ENCODE results near the gene NTSR1.

The NTSR1 gene

DNA sequence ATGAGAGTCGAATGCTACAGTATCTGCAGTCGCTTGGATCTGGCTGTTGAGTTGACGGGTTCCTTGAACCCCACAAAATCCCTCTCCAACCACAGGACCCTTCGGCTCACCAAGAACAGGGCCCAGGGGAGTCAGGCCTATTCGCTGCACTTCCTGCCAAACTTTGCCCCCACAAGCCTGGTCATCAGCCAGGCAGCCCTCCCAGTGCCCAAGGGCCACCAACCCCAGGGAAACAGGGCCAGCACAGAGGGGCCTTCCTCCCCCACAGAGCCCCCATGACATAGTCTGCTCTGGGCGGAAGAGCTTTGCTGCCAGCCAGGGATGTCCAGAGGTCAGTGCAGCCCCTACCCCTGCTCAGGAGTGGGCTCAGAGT, 53.1 kb downstream of the NTSR1 start:
- no peak for DNase-seq

DNA sequence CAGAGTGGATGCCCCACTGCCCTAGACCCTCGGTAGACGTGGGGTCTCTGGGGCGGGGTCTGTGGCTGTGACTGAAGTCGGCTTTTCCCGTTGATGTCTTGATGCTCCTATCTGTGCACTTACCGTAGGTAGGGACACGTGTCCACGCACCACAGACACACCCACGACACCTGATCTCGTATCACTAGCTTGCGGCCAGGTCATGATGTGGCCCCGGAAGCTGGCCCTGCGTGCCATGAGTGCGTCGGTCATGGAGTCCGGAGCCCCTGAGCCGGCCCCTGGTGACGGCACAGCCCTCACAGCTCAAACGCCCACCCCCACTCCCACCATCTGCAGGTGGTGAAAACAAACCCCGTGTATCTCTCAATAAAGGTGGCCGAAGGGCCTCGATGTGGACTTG, 53.7 kb downstream of the NTSR1 start:
- no peak for DNase-seq

DNA sequence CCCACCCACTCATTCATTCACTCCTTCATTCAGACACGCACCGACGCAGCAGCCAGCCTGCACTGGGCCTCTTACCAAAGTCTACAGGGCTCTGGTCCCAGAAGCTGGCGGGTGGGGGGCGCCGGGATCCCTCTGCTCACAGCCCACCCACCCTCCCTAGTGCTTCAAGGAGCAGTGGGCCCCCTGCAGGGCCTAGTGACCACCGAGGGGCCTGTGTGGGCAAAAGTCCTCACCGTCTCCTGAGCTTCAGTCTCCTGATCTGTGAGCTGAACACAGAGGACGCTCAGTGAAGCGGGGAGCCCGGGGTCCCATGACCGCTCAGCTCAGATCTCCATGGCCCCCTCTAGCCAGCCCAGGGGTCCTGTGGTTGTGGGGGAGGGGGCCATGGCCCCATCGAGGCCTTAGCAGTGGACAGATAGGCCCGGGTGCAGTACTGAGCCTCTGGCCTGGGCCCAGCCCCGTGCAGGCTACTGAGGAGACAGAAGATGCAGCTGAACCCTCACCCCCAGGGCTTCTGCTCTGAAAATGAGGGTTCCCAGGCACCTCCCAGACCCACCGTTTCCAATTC, 54.2 kb downstream of the NTSR1 start:
- no peak for DNase-seq

DNA sequence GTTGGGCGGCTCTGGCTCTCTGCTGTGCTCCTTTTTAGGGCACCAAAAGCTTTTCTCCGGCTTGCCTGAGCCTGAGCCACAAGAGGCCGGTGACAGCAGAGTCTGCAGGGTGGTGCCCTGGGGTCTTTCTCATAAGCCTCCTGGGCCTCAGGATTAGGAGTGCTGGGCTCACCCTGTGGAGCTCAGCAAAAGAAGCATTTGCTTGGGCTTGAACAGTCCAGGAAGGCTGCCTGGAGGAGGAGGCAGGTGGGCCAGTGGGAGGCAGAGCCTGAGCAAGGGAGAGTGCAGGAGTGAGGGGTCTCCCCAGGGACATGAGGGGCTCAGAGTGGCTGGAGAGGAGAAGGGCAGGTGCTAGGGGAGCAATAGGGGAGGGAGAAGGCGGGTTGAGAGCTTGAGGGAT, 54.8 kb downstream of the NTSR1 start:
- DNase-seq: no peak

DNA sequence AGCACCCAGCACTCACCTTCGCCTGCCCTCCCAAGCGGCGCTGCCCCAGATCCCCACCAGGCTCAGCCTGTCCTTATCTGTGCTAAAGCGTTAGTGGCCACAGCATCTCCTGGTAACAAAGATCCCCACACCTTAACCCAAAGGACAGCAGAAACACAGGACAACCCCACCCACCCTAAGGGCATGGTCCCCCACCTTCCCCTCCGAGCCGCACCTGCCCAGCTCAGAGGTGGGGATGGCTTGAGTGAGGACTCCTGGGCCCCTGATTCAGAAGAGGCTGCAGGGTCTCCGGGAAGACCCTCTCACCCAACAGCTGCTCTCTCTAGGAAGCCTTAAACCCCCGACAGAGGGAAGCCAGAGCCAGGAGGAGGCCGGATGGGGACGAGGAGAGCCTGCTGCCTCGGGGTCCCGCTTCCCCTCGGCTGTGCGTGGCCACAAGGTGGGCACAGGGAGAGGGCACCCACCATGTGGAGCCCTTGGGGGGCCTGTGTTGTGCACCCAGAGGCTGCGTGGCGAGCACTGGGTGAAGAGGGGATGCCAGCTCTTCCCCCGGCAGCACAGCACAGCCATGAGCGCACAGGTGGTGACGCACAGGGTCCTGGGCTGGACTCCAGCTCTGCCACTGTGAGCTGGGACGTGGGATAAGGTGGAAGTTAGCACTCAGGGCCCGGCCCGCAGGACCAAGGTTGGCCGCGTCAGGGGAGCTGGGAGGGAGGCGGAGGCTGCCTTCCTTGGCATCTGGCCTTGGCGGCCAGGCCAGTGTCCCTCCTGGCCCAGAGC, 55.7 kb downstream of the NTSR1 start:
- no peak for DNase-seq

DNA sequence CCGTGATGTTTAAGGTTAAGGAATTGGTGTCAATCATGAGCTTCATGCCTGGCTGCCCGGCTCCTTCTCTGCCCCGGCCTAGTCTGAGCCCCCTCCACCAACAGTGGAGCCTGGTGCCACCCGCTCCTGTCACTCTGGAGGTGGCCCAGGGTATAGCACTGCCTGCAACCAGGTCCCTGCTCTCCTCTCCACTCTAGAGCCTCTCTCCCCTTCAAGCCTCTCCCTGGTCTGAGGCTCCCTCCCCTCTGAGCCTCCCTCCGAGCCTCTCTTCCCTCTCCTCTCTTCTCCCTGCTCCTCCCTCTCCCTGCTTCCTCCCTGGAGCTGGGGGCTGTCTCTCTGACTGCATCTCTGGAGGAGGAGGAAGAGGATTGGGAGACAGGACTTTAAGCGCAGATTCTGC, 56.4 kb downstream of the NTSR1 start:
- no peak for DNase-seq

DNA sequence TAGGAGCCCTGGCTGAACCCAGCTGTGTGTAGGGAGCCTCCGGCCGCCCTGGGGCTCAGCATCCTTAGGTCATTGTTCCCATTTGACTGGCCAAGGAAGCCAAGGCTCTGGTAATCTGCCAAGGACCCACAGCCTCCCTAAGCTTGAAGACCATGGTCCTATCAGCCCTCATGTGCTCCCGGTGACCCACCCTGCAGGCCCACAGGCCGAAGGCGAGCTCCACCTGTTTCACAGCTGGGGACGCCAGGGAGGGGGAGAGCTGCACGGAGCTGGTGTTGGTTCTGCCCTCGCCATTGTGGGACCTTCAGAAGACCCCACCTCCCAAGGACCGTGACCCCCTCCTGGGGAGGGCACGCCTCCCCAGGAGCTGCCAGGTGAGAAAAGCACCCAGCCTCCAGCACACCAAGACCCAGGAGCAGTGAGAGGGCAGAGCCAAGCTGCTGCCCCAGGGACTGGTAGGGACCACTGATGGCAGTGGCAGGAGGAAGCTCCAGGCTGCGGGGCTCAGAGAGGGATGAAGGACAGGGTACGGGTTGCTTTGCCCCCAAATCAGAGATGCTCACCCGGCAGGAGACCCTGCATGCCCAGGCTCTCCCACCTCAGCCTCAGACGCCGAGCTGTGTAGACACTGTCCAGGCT, 56.9 kb downstream of the NTSR1 start:
- no peak for DNase-seq

DNA sequence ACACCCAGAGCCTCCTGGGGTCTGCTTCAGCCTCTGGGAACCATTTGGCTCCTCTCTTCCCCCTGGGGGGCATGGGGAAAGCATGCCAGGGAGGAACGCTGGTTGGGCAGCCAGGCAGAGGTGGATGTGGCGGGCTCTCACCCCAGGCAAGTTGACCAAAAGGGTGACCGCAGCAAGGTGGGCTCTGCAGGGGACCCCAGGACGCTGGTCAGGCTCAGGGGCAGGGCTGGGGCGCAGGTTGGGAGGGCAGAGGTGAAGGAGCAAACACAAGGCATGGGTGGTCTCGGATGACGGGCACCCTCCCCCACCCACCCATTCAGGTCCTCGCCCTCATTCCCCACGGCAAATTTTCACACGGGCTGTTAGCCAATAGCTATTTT, 57.4 kb downstream of the NTSR1 start:
- no peak for DNase-seq

DNA sequence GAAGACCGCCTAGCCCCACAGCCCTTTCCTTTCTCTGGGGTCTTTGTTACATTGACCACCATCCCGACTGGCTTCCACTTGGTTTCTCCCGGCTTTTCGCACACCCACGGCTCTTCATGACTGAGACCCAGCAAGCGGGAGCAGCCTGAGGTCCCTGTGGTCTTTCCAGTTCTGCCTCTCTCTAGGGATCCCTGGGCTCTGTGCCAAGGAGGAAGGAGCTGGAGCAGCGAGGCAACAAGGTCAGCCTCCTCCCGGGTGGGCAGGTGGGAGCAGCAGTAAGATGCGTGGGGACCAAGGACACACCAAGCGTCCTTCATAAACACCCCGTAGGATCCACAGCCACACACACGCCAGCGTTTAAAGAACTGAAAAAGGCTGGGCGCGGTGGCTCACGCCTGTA, 58.1 kb downstream of the NTSR1 start:
- DNase-seq: no peak

DNA sequence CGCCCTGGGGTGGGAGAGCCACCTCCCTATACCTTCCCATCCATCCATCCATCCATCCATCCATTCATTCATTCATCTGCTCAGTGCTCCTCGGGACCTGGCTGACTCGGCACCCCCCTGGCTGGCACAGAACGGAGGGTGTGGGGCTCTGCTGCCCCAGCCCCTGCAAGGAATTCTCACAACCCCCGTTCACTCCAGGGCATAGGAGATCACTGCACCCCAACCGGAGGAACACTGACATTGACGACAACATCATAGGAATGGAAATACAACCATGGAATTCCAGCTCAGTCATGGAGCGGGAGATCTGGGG, 59.6 kb downstream of the NTSR1 start:
- DNase-seq: no peak

DNA sequence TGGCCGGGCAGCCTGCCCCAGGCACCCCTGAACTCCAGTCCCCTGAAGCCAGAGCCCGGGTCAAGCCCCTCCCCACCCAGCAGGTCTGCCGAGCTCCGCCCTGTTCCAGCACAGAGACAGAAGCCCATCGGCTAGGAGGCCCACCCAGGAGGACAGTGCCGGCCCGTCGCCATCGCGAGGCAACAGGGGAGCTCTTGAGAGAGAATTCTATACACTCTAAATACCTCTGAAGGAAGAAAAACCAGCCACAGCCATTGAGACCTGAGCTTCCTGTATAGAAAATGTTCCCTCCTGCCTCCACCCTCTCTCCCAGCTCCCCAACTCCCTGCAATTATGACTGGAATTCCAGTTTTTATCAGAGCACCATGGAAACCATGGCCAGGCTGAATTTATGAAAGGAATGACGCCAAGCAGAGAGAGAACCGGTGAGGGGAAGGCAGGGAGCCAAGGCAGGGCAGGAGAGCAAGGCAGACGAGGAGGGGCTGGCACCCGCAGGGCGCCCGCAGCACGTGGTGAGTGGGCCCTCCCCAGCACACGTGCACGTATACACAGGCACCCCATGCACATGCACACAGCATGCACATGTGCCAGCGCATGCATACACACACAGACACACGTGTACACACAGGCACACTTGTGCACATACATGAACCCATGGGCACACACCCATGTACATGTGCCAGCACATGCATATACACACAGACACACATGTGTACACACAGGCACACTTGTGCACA, 60.1 kb downstream of the NTSR1 start:
- no peak for DNase-seq

DNA sequence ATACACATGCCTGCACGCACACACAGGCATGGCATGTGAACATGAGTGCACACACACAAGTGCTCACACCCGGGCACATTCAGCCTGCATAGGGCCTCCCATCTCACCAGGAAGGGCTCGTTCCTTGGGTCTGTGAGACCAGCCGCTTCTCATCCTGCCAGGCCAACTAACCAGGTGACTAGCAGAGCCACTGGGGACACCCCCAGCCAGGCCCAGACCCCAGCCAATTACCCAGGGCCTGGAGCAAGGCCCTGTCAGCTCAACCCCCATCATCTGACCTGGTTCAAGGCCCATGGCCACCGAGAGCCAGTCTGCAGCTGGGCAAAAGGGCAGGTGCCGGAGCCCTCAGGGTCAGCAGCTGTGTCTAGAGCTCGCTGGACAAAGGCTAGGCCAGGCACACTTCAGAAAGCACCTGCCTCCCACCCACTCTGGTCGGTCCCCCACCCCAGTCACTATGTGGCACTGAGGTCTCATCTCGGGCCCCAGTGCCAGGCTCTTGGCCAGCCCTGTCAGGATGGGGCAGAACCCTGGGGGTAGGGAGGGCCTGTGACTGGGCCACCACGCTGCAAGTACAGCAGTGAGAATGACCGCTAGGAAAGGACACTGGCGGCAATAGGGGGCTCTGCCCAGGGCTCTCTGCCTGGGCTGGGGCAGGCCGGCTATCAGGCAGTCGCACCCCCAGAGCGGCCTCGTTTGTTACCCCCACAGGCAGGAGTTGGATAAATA, 60.9 kb downstream of the NTSR1 start:
- DNase-seq: no peak

DNA sequence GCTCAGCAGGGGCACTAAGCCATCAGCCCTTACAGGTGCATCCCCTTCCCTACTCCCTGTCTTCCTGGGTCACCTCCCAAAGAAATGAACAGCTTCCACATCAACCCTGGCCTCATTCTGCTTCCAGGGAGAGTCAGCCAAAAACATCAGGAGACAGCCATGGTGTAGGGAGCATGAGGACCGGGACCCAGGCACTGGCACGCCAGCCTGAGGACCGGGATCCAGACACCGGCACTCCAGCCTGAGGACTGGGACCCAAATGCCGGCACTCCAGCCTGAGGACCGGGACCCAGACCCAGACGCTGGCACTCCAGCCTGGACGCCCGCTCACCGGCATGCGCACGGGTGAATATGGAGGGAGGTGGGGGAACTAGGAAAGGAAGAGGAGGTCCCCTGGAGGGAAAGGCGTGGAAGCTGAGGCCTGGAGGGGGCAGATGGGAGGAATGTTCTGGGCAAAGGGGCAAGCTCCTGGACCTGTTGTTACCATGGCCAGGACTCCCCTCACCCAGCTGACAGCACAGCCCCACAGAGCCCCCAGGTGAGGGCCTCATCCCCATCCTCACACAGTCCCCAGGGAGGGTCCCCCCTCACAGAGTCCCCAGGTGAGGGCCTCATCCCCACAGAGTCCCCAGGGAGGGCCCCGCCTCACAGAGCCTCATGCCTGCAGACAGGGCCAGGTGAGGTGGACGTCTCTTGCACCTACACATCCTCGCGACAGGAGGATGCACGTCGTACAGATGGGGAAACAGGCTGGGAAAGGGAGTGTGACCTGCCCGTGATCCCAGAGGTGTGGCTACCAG, 61.7 kb downstream of the NTSR1 start:
- DNase-seq: no peak

DNA sequence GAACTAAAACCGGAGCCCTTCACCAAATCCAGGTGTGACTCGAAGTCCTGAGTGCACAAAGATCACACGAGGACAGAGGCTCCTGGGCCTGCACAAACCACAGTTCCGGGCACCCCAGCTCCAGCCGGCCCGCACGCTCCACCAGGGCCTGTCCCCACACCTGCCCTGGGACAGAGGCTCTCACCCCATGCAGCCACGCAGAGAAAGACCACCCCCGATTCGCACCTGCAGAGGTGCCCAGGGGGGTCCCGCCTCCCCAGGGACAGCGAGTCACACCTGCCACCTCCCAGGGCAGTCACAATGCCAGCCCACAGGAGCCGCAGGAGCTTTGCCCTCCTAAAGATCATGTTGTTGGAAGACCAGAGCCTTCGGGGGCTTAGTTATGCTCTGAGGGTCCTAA, 62.3 kb downstream of the NTSR1 start:
- DNase-seq: no peak

DNA sequence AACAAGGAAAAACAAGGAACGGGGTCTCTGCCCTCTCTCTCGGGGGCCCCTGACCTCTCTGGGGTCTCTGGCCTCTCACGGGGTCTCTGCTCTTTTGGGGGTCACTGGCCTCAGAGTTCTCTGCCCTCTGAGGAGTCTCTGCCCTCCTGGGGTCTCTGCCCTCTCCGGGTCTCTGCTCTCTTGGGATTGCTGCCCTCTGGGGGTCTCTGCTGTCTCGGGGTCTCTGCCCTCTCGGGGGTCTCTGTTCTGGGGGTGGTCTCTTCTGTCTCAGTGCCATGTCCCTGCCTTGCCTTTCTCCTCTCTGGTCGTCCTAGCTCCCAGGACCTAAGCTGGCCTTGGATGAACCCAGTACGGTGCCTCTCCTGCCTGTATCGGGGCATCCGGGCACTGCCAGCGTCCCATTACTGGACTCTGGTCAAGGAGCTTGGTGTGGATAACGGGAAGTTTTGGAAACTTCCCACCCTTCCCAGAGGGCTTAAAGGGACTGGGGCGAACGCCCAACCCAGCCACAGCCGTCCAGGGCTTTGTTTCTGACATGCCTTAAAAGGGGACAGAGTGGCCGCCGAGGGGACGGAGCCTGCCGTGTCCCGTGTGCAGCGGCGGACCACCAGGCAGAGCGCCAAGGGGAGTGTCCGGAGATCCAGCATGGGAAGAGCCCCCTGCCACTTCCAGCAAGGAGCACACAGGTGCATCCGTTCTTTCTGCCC, 62.9 kb downstream of the NTSR1 start:
- no peak for DNase-seq

DNA sequence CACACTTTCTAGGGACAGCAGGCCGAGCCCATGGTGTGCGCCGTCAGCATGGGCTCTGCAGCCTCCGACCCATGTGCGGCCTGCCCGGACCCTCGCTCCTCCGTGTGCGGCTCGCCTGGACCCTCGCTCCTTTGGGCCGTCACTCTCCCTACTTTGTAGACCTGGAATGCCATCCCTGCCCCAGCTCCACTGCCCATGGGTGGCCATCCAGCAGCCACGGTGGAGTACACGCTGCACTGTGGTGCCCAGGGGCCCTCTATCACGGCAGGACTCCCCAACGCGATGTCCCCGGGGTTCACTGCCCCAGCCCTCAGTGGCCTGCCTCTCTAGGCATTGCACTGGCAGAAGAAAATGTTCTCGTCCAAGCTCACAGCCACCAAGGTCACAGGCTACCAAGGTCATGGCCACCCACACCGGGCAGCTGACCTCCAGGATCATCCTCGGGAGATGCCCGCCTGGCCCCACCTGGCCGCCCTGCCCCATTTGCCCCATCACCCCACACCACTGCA, 63.5 kb downstream of the NTSR1 start:
- DNase-seq: no peak

DNA sequence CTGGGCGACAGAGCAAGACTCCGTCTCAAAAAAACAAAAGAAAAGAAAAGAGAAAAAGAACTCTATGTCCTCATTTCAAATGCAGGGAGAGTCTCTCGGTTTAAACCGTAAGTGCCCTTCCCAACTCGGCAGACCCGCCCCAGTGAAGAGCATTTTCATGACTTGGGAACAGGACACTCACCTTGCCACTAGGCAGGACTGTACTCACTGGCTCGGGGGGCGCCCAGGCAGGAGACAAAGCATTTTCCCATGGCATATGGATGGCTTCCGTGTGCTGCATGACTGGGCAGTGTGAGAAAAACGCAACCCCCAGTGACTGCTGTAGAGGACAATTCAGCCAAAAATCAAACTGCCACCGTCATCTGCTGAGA, 64.0 kb downstream of the NTSR1 start:
- no peak for DNase-seq

DNA sequence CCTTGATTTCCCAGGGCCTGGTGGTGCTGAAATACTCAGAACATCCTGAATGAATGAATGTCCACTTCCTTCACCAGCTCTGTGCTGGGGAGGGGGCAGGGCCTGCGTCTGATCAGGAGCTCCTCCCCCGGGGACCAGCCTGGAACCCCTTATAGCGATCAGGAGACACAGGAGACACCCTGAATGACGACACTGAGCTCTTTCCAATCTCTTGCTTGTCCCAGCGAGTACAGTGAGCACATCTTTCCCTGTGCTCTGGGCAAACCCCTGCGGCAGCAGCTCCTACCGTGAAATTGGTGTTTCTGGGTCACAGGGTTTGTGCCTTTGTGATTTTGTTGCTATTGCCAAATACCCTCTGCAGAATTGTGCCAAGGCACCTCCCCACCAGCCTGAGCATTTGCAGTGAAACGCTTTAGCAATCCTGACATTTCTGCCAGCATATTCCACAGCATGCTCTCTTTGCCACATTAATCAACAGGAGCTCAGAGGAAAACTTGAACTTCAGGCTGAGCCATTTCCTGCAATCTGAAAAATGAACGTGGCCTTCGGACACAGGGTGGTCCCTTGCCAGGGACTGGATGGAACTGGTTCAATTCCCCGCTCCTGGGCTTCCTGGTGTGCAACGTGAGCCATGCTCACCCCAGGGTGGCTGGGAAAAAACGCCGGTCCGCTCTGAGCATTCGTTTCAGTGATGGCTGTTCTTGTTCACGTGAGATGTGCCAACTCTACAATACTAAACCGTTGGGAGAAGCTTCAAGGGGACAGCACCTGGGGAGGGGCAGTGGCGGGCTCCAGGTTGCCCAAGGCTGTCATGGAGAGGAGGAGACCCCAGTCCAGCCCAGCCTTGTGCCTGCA, 64.6 kb downstream of the NTSR1 start:
- no peak for DNase-seq

DNA sequence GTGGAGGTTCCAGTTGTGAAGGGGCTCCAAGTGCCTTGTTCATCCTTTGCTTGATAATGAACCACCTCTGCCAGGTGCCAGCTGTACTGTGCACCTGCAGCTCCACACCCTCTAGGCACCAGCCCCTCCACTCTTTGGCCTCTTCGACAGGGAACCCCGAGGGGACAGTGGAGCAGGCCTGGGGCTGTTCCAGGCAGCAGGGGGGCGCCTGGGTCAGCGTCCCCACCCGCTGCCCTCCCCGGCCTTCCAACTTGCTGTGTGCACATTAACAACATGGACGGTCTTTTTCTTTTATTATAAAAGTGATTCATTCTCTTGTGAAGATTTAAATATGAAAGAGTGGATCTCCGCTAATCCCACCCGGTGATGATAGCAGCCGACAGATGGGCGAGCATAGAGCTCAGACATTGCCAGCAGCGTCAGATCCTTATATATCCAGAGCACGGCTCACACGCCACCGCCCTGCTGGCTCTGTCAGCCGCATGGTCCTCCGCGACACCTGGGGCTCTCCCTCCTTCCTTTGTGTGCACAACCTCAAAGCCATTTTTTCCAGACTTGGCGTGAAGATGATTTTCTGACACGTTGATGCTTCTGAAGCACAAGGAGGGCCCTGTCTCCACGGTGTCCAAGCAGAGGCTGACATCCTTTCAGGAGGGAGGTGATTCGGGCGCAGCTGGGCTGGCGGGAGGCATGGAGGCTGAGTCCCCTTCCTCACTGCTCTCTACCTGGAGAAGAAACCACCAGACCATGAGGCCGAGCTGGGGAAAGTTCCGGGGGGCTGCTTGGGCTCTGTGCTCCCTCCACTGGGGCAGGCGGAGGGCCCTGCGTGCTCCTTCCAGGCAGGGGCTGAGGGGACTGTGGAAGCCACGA, 65.4 kb downstream of the NTSR1 start:
- DNase-seq: no peak

DNA sequence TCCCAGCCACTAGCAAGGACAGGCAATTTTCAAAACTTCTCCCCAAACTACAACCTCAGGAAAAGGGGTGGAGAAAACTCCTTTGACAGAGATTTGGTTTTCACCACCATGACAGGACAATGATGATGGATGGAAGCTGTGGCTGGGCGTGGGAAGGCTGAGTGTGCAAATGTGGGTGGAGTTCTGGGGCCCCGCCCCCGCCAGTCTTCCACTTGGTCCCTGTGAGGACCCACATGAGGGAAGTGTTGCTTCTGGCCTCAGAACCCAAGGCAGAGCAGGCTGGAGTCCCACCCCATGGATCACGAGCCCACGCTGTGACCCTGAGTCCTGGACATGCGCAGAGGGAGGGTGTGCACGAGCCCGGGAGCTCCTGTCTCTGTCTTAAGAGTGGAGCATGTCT, 66.1 kb downstream of the NTSR1 start:
- no peak for DNase-seq
